IPS DF 4.7 (cell line): ENCODE results near the gene CAPN5.

Source experiments
- DNase-seq: peaks from one replicate; pipeline ENCODE4 v3.0.0-alpha.2; 2013; ENCODE audit warnings: low spot score; ENCODE audit errors: extremely low read depth

The CAPN5 gene

DNA sequence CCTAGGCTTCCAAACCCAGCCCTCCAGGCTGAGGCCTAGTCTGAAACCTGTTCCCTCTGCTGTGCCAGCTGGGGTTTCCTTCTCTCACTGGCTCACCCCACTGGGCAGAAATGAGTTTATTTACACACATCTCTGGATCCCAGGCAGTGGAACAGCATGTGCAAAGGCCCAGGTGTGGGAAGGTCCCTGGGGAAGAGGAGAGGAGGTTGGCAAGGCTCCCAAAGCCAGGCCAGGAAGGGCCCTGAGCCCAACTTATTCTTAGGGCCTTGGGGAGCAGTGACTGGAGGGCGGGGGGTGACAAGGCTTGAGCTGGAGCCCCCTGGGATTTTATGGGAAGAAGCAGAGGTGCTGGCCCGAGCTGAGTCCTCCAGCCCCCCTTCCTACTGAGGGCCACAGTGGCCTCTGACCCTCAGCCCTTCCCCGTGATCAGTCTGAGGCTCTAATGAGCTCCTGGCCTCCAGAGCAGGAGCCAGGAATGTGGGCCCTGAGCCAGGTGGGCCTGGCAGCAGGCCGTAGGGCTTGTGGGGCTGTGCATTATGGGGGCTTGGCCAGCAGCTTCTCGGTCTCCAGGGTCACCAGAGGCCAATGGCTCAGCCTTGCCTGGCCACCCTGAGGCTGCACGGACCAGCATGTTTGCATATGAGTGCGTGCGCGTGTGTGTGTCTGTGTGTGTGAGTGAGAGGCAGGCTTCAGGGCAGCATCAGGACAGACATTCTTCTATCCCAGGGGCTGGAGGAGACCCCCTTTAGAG is 64.2 kb downstream of the CAPN5 start:
- DNase-seq = no peak

- DNase-seq = no peak
Observed at GRCh38 chr11:77131560-77131959, 64.8 kb downstream of the CAPN5 start.

- DNase-seq = no peak
Observed at GRCh38 chr11:77135069-77135468, 68.3 kb downstream of the CAPN5 start.

- DNase-seq = no peak
Observed at GRCh38 chr11:77136074-77136473, 69.3 kb downstream of the CAPN5 start.

- DNase-seq = no peak
Observed at GRCh38 chr11:77136784-77137420, 70.1 kb downstream of the CAPN5 start.

DNA sequence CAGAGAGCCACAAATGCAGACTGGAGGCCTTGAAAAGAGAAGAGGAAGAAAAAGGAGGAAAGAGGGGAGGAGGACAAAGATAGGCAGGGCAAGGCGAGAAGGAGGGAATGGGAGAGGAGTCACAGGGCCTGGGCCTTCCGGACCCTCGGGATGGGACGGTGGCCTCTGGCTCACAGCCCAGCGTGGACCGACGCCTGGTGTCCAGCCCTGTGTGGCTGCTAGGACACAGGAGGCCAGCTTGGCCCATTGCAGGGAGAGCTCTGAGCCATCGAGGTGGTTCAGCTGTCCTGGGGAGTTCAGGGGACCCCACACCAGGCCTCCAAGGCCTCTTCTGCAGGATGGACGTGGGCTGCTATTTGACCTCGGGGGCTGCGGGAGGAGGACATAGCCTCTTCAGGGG is 70.7 kb downstream of the CAPN5 start:
- DNase-seq = no peak

GRCh38 chr11:77138106-77138649 is 71.4 kb downstream of the CAPN5 start:
- no peak for DNase-seq

- DNase-seq = no peak
Observed at GRCh38 chr11:77139201-77139600, 72.4 kb downstream of the CAPN5 start.

DNA sequence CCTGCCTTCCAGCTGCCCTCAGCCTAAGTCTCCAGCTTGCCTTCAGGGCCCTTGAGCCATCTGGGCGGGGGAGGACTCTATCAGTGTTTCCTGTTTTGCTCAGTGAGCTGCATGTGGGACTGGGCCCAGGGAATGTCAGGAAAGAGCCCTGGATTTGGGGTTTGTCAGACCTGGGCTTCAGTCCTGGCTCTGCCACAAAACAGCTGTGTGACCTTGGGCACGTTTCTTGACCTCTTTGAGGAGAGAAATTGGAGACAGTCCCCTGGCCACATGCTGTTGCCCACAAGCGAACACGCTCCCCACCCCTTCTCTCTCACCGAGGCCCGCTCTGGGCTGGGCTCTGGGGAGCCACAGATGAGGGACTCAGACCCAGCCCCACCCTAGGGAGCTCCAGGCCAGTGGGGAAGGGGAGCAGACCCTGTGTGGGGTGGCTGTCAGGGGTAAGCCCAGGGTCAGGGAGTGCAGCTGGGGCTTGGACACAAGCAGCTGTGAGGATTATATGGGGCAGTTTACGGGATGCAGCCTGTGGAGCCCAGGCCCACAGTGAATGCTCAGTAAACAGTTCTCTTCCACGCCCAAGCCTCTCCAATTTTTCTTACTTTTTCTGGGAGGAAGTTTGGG is 73.6 kb downstream of the CAPN5 start:
- no peak for DNase-seq

DNA sequence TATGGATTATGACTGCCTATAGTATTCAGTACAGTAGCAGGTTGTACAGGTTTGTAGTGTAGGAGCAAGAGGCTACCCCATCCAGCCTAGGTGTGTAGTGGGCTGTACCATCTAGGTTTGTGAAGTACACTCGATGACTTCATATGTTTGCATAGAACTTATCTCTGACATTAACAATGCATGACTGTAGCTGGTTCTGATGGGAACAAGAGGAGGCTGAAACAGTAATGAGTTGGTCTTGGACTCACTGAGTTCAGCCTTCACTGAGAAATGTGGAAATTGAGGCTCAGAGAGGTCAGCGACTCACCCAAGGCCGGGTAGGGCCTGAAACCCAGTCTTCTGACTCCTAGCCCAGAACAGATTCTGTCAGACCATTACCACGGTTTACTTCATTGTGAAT is 74.3 kb downstream of the CAPN5 start:
- DNase-seq = no peak

DNA sequence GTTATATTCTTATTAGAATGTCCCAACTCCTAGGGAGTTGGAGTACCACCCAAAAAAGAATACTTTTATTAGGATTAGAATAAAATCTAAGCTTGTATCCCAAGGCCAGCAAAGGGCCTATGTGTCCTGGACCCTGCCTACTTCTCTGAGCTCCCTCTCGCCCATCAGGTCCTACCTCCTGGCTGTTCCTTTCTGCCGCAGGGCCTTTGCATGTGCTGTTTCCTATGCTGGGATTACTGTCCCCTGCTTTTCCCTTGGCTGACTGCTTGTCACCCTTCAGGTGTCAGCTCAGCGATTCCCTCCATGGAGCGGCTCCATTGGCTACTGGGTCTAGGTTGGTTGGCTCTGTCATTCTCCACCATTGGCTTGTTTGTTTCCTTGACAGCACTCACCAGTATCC is 74.7 kb downstream of the CAPN5 start:
- DNase-seq = no peak

DNA sequence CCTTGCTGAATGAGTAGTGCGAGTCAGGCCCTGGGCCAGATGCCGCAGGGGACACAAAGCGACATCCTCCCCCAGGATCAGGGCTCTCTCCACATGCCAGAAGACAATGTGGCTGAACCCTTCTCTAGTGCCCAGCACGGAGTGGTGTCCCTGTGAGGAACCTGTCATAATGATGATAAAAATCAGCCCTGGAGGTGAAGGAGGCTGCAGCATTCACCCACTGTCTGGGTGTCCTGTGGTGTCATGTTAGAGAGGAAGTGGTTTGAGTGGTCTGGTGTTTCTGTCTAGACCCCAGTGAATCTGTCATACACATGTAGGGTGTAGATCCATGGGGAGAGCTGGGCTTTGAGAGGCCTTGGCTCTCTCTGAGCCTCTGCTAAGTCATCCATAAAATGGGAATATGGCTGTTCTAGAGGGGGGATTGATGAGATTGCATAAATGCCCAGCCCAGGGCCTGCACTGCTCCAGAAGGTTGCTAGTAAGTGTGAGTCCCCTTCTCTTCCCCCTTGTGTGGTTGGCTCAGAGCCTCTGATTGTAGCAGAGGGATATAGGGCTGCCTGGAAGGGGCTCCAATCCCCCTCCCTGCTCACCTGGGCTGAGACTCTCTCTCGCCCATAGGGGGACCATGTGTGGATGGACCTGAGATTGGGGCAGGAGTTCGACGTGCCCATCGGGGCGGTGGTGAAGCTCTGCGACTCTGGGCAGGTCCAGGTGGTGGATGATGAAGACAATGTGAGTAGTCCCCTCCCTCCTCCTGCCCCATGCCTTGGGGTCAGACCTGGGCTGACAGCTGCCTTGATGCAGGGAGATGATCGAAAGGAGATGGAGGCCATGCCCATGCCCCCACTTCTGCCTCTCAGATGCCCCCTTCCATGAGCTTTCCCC is 75.6 kb downstream of the CAPN5 start:
- no peak for DNase-seq

DNA sequence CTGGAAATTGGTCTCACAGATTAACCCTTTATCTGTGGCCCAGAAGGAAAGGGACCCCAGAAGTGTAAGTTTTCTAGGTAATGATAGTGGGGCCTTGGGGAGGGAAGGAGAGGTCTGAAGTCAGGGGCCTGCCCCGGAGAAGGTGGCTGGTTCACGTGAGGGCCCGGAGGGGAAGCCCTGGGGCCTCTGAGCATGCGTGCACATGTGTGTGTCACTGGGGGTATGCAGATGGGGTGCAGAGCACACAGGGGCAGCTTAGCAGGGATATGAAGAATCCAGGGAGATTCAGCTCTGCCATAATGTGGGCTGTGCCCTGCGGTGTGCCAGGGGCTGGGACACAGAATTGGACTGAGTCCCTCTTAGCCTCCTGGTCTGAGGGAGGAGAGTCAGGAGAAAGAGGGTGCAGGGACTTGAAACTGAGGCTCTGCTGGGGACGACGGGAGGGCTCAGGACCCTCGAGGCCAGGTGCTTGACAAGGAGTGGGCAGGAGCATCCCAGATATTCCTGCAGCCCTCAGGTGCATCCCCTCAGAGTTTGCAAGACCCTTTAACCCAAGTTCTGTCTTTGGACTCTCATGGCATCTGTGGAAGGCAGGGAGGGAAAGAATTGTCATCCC is 76.7 kb downstream of the CAPN5 start:
- DNase-seq = no peak

- DNase-seq = no peak
Observed at GRCh38 chr11:77144196-77144856, 77.6 kb downstream of the CAPN5 start.

- no peak for DNase-seq
Observed at GRCh38 chr11:77144857-77145428, 78.2 kb downstream of the CAPN5 start.

DNA sequence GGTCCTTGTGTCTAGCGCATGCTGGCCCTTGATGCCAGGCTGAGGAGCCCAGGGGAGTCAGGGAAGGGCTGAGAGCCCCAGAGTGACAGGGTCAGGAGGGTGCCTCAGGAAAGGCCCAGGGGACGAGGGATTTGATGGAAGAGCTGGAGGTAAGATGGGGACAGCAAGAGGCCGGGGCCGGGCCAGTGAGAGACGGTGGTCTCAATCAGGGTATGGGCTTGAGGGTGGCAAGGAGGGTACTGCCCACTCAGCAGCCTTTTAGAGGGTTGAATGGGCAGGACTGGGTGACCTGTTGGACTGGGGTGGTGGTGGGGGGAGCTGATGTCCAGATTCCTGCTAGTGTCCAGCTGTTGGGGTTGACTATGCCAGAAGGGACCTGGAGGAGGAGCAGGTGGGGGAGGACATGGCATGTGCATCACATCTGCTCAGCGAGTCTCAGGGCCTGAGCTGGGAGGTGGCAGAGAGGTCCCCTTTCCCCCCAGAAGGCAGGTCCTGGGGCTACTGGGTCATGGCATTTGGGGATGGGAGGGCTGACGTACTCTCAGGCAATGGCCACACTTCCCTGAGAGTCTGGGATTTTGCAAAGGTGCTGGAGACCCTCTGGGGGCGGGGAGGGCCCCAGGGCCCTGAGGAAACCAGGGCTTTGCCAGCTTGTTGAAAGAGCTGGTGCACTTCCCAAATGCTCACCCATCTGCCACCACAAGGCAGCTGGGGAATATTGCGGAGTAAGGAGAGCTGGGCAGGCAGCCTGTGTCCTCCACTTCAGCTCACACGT is 79.7 kb downstream of the CAPN5 start:
- DNase-seq = no peak

- DNase-seq = no peak
Observed at GRCh38 chr11:77147036-77147315, 80.2 kb downstream of the CAPN5 start.

DNA sequence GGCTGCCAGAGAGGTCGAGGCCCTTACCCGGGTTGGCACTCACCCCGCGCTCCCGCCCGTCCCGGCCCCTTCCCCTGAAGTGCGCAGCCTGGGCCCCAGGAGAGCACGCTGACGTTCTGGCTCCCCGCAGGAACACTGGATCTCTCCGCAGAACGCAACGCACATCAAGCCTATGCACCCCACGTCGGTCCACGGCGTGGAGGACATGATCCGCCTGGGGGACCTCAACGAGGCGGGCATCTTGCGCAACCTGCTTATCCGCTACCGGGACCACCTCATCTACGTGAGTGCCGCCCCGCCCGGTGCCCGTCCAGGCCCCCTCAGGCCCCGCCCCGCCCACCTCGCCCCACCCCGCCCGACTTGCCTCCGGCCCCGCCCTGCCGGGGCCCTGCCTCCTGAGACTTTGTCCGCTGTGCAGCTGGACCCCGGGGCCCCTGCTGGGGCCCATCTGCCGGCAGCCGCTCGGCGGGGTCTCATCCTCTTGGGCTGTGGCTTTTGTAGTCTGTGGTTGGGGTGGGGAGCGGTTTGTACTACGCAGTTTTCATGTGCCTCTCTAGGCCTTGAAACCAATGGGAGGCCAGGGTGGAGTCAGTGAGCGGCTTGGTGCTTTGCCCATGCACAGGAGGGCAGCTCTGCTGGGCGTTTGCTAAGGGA is 81.0 kb downstream of the CAPN5 start:
- DNase-seq = no peak
